Neural cell (in vitro differentiated cells): ENCODE results near the gene GCFC2.

Experiments used
- POLR2AphosphoS5 ChIP-seq: IDR thresholded peaks from 2 replicates; pipeline ENCODE4 v1.6.1; 2012
- REST ChIP-seq: IDR thresholded peaks from 2 replicates; pipeline ENCODE4 v1.6.1; 2012; ENCODE audit warnings: borderline replicate concordance
- SMC3 ChIP-seq: fragments of 450-650 bp; conservative IDR thresholded peaks from 2 replicates; pipeline ENCODE4 v1.6.1; 2014; ENCODE audit warnings: antibody characterized with exemption, mild to moderate bottlenecking, moderate library complexity; ENCODE audit not compliant: poor library complexity
- TF ChIP-seq, protein P1 (sequence below): fragments of 450-650 bp; IDR thresholded peaks from 2 replicates; pipeline ENCODE4 v1.5.1; 2014; ENCODE audit warnings: antibody characterized with exemption, mild to moderate bottlenecking, moderate library complexity; ENCODE audit not compliant: poor library complexity, severe bottlenecking

- TF ChIP-seq, protein P1, sequence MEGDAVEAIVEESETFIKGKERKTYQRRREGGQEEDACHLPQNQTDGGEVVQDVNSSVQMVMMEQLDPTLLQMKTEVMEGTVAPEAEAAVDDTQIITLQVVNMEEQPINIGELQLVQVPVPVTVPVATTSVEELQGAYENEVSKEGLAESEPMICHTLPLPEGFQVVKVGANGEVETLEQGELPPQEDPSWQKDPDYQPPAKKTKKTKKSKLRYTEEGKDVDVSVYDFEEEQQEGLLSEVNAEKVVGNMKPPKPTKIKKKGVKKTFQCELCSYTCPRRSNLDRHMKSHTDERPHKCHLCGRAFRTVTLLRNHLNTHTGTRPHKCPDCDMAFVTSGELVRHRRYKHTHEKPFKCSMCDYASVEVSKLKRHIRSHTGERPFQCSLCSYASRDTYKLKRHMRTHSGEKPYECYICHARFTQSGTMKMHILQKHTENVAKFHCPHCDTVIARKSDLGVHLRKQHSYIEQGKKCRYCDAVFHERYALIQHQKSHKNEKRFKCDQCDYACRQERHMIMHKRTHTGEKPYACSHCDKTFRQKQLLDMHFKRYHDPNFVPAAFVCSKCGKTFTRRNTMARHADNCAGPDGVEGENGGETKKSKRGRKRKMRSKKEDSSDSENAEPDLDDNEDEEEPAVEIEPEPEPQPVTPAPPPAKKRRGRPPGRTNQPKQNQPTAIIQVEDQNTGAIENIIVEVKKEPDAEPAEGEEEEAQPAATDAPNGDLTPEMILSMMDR, result no peak
- no peak for TF ChIP-seq POLR2AphosphoS5
- no peak for TF ChIP-seq REST
- TF ChIP-seq SMC3, result no peak
Observed at GRCh38 chr2:75621228-75621627, 89.5 kb downstream of the GCFC2 start.
